Testis (tissue), 2 donors: Measurements from ENCODE around the gene CPLX4.

Source experiments
- CTCF ChIP-seq, 3 experiments: fragments of 450-650 bp in 2 of 3; fragments of 200-600 bp in 1 of 3; sonication (generic) in 1 of 3; IDR thresholded peaks; one replicate each; pipeline ENCODE4 v1.5.1; 2016 to 2019; ENCODE audit warnings: antibody characterized with exemption in 3 of 3, mild to moderate bottlenecking in 2 of 3, moderate library complexity in 1 of 3
- POLR2A ChIP-seq: fragments of 450-650 bp; IDR thresholded peaks from one replicate; pipeline ENCODE4 v1.6.1; 2017; ENCODE audit warnings: antibody characterized with exemption, mild to moderate bottlenecking, moderate library complexity

GRCh38 chr18:59249199-59249774, 69.2 kb downstream of the CPLX4 start:
- TF ChIP-seq POLR2A = no peak
- TF ChIP-seq CTCF (IDR thresholded peaks at IDR 0.05) = peak in 2 of 3 experiments; percentile 49 to 63
